Neural progenitor cell (in vitro differentiated cells): ENCODE measurements around the gene SEMA4G. TPM values are rescaled to one million over a fixed set of nuclear protein-coding genes. Genes with fewer than 3 reads are reported as not detected.

Source experiments
- DNase-seq: peaks from one replicate; pipeline ENCODE4 v3.0.0-alpha.2; 2016; ENCODE audit warnings: low spot score
- H2AFZ ChIP-seq: fragments of 200-600 bp; sonication (generic); replicated peaks from 2 replicates; pipeline ENCODE4 v1.6.1; 2016; ENCODE audit warnings: antibody characterized with exemption
- H3F3A ChIP-seq: fragments of 200-600 bp; sonication (generic); 2 replicates; pipeline ENCODE4 v1.6.1; 2016; ENCODE audit warnings: antibody characterized with exemption, low read depth
- H3K27ac ChIP-seq: fragments of 200-600 bp; sonication (generic); 2 replicates; pipeline ENCODE4 v1.5.1; 2016; ENCODE audit warnings: mild to moderate bottlenecking
- H3K27me3 ChIP-seq: fragments of 200-600 bp; sonication (generic); 2 replicates; pipeline ENCODE4 v1.6.1; 2016; ENCODE audit warnings: mild to moderate bottlenecking, moderate library complexity
- H3K36me3 ChIP-seq: fragments of 200-600 bp; sonication (generic); 2 replicates; pipeline ENCODE4 v1.5.1; 2016
- H3K4me1 ChIP-seq: fragments of 200-600 bp; sonication (generic); 2 replicates; pipeline ENCODE4 v1.6.1; 2016; ENCODE audit warnings: mixed run types
- H3K4me2 ChIP-seq: fragments of 200-600 bp; sonication (generic); 2 replicates; pipeline ENCODE4 v1.6.1; 2016
- H3K4me3 ChIP-seq: fragments of 200-600 bp; sonication (generic); 2 replicates; pipeline ENCODE4 v1.5.1; 2016
- H3K79me2 ChIP-seq: fragments of 200-600 bp; sonication (generic); 2 replicates; pipeline ENCODE4 v1.6.1; 2016; ENCODE audit warnings: low read depth
- H3K9ac ChIP-seq: fragments of 200-600 bp; sonication (generic); 2 replicates; pipeline ENCODE4 v1.6.1; 2016
- H3K9me3 ChIP-seq: fragments of 200-600 bp; sonication (generic); 2 replicates; pipeline ENCODE4 v1.5.1; 2016; ENCODE audit warnings: low read depth
- H4K20me1 ChIP-seq: fragments of 200-600 bp; sonication (generic); 2 replicates; pipeline ENCODE4 v1.6.1; 2016; ENCODE audit warnings: low read depth
- H3K27ac Mint-ChIP-seq: 3 replicates; pipeline ENCODE4 v1.8.0; 2021; ENCODE audit warnings: mixed read lengths
- H3K27me3 Mint-ChIP-seq: 2 replicates; pipeline ENCODE4 v1.8.0; 2022; ENCODE audit warnings: low read depth, mild to moderate bottlenecking, inconsistent platforms, moderate library complexity, mixed read lengths; ENCODE audit not compliant: insufficient read depth
- H3K36me3 Mint-ChIP-seq: 3 replicates; pipeline ENCODE4 v1.8.0; 2021; ENCODE audit warnings: mixed read lengths
- H3K4me1 Mint-ChIP-seq: 3 replicates; pipeline ENCODE4 v1.8.0; 2021; ENCODE audit warnings: mixed read lengths
- H3K4me3 Mint-ChIP-seq: 3 replicates; pipeline ENCODE4 v1.8.0; 2021; ENCODE audit warnings: mild to moderate bottlenecking, moderate library complexity, mixed read lengths
- H3K9me3 Mint-ChIP-seq: 3 replicates; pipeline ENCODE4 v1.8.0; 2020; ENCODE audit warnings: mixed read lengths
- CTCF ChIP-seq: fragments of 200-600 bp; sonication (generic); IDR thresholded peaks from 2 replicates; pipeline ENCODE4 v1.5.1; 2017; ENCODE audit warnings: antibody characterized with exemption, mild to moderate bottlenecking
- EZH2 ChIP-seq: fragments of 200-600 bp; sonication (generic); IDR thresholded peaks from 2 replicates; pipeline ENCODE4 v1.6.1; 2017; ENCODE audit warnings: antibody characterized with exemption, mild to moderate bottlenecking, moderate library complexity
- EZH2phosphoT487 ChIP-seq: fragments of 200-600 bp; sonication (generic); IDR thresholded peaks from 2 replicates; pipeline ENCODE4 v1.6.1; 2017; ENCODE audit warnings: antibody characterized with exemption
- total RNA-seq: library from RNA; depleted of rRNA; stranded (reverse); fragments of >200 nt; gene quantifications from 2 replicates; pipeline ENCODE4 v1.2.3, GENCODE V29; 2015; ENCODE audit warnings: low replicate concordance

SEMA4G gene
- total RNA-seq, 1 donor from 2014 or later: 2.3 TPM

GRCh38 chr10:100939763-100940344 lies 29.4 kb upstream of the SEMA4G start:
- Histone ChIP-seq H3K4me2 (no peak overlapping the region), H3F3A (peaks cover 5% of the 10 kb centered on the region), H3K36me3 (peaks cover 17% of the 10 kb centered on the region), H3K27ac (no peak overlapping the region), H3K4me3 (no peak overlapping the region), H3K9me3 (no peaks in the 10 kb centered on the region), H3K9ac (no peak overlapping the region), H3K79me2 (no peaks in the 10 kb centered on the region), H3K27me3 (no peaks in the 10 kb centered on the region), H2AFZ (no peak overlapping the region), H4K20me1 (no peaks in the 10 kb centered on the region), H3K4me1 (no peaks in the 10 kb centered on the region)
- Mint-ChIP-seq H3K36me3 (peaks cover 25% of the 10 kb centered on the region), H3K4me3 (no peak overlapping the region), H3K27ac (no peak overlapping the region), H3K27me3 (no peaks in the 10 kb centered on the region), H3K4me1 (no peaks in the 10 kb centered on the region), H3K9me3 (no peaks in the 10 kb centered on the region)
- TF ChIP-seq CTCF (no peak), EZH2 (no peak), EZH2phosphoT487 (no peak)
- no peak for DNase-seq

GRCh38 chr10:100942229-100942628 lies 27.1 kb upstream of the SEMA4G start:
- no peaks in the 10 kb centered on the region for H3K27me3 Mint-ChIP-seq
- Histone ChIP-seq H3K4me1 (no peaks in the 10 kb centered on the region), H2AFZ (no peak overlapping the region), H3K79me2 (no peaks in the 10 kb centered on the region), H3K4me3 (no peak overlapping the region), H3K9ac (no peak overlapping the region), H4K20me1 (no peaks in the 10 kb centered on the region), H3F3A (peaks cover 5% of the 10 kb centered on the region), H3K9me3 (no peaks in the 10 kb centered on the region), H3K27ac (no peak overlapping the region), H3K36me3 (peaks cover 23% of the 10 kb centered on the region), H3K27me3 (no peaks in the 10 kb centered on the region), H3K4me2 (no peak overlapping the region)
- no peaks in the 10 kb centered on the region for H3K9me3 Mint-ChIP-seq
- no peaks in the 10 kb centered on the region for H3K4me1 Mint-ChIP-seq
- no peak for DNase-seq
- no peak overlapping the region for H3K27ac Mint-ChIP-seq
- TF ChIP-seq EZH2 (no peak), EZH2phosphoT487 (no peak), CTCF (no peak)
- no peak overlapping the region for H3K4me3 Mint-ChIP-seq
- peaks cover 28% of the 10 kb centered on the region for H3K36me3 Mint-ChIP-seq

GRCh38 chr10:100943508-100943907 lies 25.8 kb upstream of the SEMA4G start:
- no peak for TF ChIP-seq EZH2
- no peak for TF ChIP-seq CTCF
- no peak overlapping the region for H3K4me2 ChIP-seq
- Mint-ChIP-seq H3K4me1 (no peaks in the 10 kb centered on the region), H3K36me3 (peaks cover 25% of the 10 kb centered on the region), H3K27ac (no peak overlapping the region), H3K9me3 (no peaks in the 10 kb centered on the region), H3K4me3 (no peak overlapping the region), H3K27me3 (no peaks in the 10 kb centered on the region)
- no peak overlapping the region for H3K4me3 ChIP-seq
- peaks cover 5% of the 10 kb centered on the region for H3F3A ChIP-seq
- H3K9ac ChIP-seq: no peak overlapping the region
- DNase-seq: no peak
- H3K27ac ChIP-seq: no peak overlapping the region
- no peaks in the 10 kb centered on the region for H3K79me2 ChIP-seq
- H3K9me3 ChIP-seq: no peaks in the 10 kb centered on the region
- H3K4me1 ChIP-seq: no peaks in the 10 kb centered on the region
- H4K20me1 ChIP-seq: no peaks in the 10 kb centered on the region
- H3K36me3 ChIP-seq: peaks cover 23% of the 10 kb centered on the region
- no peaks in the 10 kb centered on the region for H3K27me3 ChIP-seq
- no peak overlapping the region for H2AFZ ChIP-seq
